ENCODE measurements around the gene RASGEF1C.
"Not testable (repeated sequence)": the region's sequence is repeated elsewhere in the genome, so short reads cannot be mapped to it uniquely, and the experiment has no call there.

Gene RASGEF1C

GRCh38 chr5:180210961-180211760, 2.1 kb upstream of the RASGEF1C start:
- no peak for DNase-seq

- not testable (repeated sequence) for DNase-seq
Observed at GRCh38 chr5:180210077-180210476, 1.1 kb upstream of the RASGEF1C start.

GRCh38 chr5:180208435-180209081, 453 bp downstream of the RASGEF1C start:
- DNase-seq, result no peak

GRCh38 chr5:180208038-180208434, 975 bp downstream of the RASGEF1C start:
- no peak for DNase-seq

GRCh38 chr5:180207593-180207992, 1.4 kb downstream of the RASGEF1C start:
- DNase-seq, result no peak

GRCh38 chr5:180206993-180207392, 2.0 kb downstream of the RASGEF1C start:
- DNase-seq, result no peak

GRCh38 chr5:180205916-180206315, 3.1 kb downstream of the RASGEF1C start:
- DNase-seq, result no peak

GRCh38 chr5:180204276-180204819, 4.7 kb downstream of the RASGEF1C start:
- DNase-seq, result no peak

GRCh38 chr5:180202939-180203573, 6.0 kb downstream of the RASGEF1C start:
- no peak for DNase-seq

- peak; percentile 6 for DNase-seq
Observed at GRCh38 chr5:180201051-180201987, 7.7 kb downstream of the RASGEF1C start.

- no peak for DNase-seq
Observed at GRCh38 chr5:180199390-180199789, 9.6 kb downstream of the RASGEF1C start.

GRCh38 chr5:180198208-180198607, 10.8 kb downstream of the RASGEF1C start:
- DNase-seq, result no peak

- DNase-seq, result no peak
Observed at GRCh38 chr5:180197016-180197702, 11.9 kb downstream of the RASGEF1C start.

GRCh38 chr5:180194410-180195345, 14.3 kb downstream of the RASGEF1C start:
- DNase-seq, result no peak

GRCh38 chr5:180193749-180194375, 15.1 kb downstream of the RASGEF1C start:
- DNase-seq, result no peak

GRCh38 chr5:180191716-180192115, 17.3 kb downstream of the RASGEF1C start:
- no peak for DNase-seq

GRCh38 chr5:180187767-180188166, 21.2 kb downstream of the RASGEF1C start:
- DNase-seq, result no peak

- no peak for DNase-seq
Observed at GRCh38 chr5:180180846-180181245, 28.2 kb downstream of the RASGEF1C start.

GRCh38 chr5:180180421-180180820, 28.6 kb downstream of the RASGEF1C start:
- no peak for DNase-seq
